Endothelial cell of umbilical vein (primary cell): ENCODE data around the gene OPRM1.

Experiments
- CTCF ChIP-seq, 2 donors: IDR thresholded peaks; 1 replicate in 1 of 2; 2 replicates in 1 of 2; pipeline ENCODE4 v1.5.1; 2011; ENCODE audit warnings: low read length in 2 of 2, mild to moderate bottlenecking in 2 of 2, moderate library complexity in 2 of 2, control low read depth in 1 of 2, inconsistent platforms in 1 of 2, low read depth in 1 of 2; ENCODE audit not compliant: insufficient read depth in 1 of 2; ENCODE audit errors: extremely low read depth in 1 of 2
- POLR2A ChIP-seq: IDR thresholded peaks from 2 replicates; pipeline ENCODE4 v1.6.1; 2012; ENCODE audit warnings: low read depth, mild to moderate bottlenecking, control low read depth, low read length

- TF ChIP-seq CTCF (IDR thresholded peaks at IDR 0.05; ENCODE audit: extremely low read depth in 1 of 2, insufficient read depth in 1 of 2, low read depth in 1 of 2, low read length in 2 of 2), result no peak
- no peak for TF ChIP-seq POLR2A
These were observed 245.3 kb downstream of the OPRM1 start for GRCh38 chr6:154284313-154284853.
